ENCODE results near the gene ZNF587.
"Not testable (repeated sequence)": the region's sequence is repeated elsewhere in the genome, so short reads cannot be mapped to it uniquely, and the experiment has no call there.

The ZNF587 gene

DNA sequence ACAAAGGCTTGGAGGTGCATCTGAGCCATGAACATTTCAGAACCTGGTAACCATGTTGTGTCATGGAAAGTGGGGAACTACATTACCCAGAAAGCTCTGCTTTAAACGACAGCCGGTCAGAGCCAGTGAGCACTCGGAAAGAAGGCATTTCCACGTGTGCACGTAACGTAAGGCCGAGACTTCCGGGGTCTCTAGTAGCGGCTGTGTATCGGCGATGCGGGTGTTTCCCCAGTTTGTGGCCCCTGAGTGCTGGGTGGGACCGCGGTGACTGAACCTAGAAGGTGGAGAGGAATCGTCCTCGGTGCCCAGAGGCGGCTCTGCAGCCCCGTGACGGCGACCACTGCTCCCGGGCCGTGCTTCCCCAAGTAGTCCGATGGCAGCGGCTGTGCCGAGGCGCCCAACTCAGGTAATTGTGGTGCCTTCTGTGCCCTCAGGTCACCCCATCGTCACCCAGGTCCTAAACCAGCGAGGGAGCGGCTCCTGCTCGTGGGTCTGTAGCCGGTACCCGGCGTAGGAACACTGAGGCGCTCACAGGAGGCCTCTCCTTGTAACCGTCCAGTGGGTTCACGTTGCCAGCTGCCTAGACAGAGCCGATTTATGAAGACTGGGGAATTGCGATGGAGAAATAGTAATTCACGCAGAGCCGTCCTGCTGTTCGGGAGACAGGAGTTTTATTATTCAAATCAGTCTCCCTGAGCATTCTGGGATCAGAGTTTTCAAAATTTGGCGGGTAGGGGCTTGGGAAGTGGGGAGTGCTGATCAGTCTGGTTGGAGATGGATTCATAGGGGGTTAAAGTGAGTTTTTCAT, at the start of gene ZNF587:
Gene ZNF587 (plus strand): TSS at position 194 of the 808 bp plus-strand sequence. CDS start 180 bp downstream, at position 374.
- DNase-seq (ENCODE audit: low read depth in 2 of 3, low spot score in 1 of 3) = peak; percentile 58 to 68 (median 60)

DNA sequence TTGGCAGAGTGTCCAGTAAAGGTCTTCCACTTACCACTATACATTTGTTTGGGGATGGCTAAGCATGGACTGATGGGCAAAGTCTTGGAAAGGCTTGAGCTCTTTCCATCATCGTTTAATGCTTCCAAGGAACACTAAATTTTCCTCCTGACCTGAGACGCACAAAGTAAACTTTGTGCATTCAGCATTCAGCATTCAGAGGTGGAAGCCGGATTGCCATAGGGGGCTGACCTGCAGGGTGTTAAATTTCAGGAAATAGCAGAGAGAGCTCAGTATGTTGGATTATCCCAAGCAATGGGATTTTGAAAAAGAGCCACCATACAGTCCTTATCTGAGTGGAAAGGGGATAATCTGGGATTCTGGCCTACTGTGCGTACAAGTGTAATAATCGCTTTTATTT, 49.0 kb upstream of the ZNF587 start:
- no peak for DNase-seq (ENCODE audit: low read depth in 2 of 3, low spot score in 1 of 3)

DNA sequence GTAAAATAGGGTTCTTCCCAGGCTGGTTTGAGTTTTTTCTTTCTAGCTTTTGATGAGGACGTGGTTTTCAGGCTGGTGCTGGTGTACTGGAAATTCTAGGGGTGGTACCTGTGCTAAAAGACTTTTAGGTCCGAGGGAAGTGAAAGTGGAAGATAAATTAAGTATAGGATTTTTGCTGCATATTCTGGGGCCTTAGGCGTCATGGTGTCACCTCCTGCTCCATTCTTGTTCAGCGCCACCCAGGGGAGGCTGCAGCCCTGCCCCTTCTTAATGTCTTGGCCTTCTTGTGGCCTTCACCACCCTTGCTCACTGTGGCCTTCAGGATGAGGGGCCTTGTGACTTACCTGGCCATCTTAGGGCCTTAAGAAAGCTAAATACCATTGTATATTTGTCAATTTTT, 47.4 kb upstream of the ZNF587 start:
- no peak for DNase-seq (ENCODE audit: low read depth in 2 of 3, low spot score in 1 of 3)

DNA sequence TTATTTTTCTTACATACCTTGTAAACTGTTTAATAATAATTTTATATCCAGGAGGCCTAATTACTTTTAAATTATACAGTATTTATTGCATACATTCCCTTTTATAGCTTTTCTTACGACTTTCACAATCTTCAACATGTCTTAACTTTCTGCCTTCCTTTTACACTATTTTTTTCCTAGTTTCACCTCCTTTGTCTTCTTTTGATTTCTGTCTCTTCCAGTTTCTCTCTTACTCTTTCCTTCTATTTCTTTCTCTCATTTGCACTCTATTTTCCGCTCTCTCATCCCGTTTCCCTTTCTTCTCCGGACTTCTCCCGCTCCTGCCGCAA, 46.4 kb upstream of the ZNF587 start:
- no peak for DNase-seq (ENCODE audit: low read depth in 2 of 3, low spot score in 1 of 3)

DNA sequence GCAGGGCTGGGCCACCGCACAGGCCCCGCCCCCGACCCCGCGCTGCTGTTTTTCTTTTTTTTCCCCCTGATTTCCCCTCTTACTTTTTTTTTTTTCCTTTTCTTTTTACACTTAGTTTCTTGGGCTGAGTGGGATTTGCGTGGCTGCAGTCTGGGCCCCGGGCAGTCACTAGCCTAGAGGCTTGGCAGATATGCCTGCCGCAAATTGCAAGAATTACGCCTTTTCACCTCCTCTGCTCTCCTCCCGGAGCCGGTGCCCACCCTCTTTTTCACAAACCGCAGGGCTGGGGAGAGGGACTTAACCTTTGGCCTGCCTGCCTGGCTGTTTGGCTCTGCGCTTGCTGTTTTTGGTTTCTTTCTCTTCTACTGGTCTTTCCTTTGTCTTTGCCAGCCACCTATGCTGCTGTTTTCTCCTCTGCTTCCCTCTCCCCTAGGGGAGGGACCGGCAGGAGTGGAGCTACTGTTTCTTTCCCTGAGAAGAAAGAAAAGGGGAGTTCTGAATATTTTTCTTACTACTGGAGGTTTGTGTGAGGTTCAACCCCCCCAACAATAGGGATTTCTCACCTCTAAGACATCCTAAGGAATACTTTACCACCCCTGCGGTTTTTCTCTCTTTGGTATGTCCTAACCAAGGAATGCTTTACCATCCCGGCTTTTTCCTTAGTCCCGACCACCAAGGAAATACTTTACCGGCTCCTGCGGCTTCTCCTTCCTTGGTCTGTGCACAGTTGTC, 45.9 kb upstream of the ZNF587 start:
- DNase-seq (ENCODE audit: low read depth in 2 of 3, low spot score in 1 of 3) = no peak

DNA sequence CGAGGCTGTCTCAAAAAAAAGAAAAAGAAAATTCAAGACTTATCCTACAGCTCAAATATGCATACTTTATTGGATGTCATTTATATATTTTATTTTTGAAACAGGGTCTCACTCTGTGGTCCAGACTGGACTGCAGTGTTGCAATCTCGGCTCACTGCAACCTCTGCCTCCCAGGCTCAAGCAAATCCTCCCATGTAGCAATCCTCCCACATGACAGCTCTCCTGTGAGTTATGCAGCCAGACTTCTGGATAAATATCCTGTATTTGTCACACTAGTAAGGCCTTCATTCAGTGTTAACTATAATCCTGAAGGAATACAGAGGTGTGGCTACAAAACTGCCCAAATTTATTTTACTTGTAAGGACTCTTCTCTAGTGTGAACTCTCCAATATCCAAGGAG, 42.1 kb upstream of the ZNF587 start:
- no peak for DNase-seq (ENCODE audit: low read depth in 2 of 3, low spot score in 1 of 3)

DNA sequence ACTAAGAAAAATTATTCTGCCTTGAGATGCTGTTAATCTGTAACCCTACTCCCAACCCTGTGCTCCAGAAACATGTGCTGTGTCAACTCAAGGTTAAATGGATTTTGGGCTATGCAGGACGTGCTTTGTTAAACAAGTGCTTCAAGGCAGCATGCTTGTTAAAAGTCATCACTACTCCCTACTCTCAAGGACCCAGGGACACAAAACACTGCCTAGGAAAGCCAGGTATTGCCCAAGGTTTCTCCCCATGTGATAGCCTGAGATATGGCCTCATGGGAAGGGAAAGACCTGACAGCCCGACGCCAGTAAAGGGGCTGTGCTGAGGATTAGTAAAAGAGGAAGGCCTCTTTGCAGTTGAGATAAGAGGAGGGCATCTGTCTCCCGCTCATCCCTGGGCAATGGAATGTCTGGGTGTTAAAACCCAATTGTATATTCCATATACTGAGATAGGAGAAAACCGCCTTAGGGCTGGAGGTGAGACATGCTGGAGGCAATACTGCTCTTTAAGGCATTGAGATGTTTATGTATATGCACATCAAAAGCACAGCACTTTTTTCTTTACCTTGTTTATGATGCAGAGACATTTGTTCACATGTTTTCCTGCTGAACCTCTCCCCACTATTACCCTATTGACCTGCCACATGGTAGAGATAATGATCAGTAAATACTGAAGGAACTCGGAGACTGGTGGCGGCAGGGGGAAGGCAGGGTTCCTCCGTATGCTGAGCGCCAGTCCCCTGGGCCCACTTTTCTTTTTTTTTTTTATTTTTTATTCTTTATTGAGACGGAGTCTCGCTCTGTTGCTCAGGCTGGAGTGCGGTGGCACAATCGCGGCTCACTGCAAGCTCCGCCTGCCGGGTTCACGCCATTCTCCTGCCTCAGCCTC, 39.0 kb upstream of the ZNF587 start:
- not testable (repeated sequence) for DNase-seq (ENCODE audit: low read depth in 2 of 3, low spot score in 1 of 3)

DNA sequence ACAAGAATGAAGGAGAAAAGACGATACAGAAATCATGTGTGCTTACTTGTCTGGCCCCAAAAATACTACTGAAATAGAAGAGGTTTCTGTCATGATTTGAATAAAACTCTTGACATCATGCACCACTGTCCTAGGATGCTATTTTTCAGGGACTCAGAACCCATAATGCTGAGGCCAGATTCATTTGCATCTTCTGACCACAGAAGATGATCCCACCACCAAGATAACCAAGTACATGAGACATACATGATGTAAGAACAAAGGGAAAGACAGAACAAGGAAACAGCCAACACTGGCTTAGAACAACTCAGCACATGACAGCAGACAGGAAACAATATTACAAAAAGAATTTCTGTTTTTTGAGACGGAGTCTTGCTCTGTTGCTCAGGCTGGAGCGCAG, 37.4 kb upstream of the ZNF587 start:
- DNase-seq (ENCODE audit: low read depth in 2 of 3, low spot score in 1 of 3) = no peak

DNA sequence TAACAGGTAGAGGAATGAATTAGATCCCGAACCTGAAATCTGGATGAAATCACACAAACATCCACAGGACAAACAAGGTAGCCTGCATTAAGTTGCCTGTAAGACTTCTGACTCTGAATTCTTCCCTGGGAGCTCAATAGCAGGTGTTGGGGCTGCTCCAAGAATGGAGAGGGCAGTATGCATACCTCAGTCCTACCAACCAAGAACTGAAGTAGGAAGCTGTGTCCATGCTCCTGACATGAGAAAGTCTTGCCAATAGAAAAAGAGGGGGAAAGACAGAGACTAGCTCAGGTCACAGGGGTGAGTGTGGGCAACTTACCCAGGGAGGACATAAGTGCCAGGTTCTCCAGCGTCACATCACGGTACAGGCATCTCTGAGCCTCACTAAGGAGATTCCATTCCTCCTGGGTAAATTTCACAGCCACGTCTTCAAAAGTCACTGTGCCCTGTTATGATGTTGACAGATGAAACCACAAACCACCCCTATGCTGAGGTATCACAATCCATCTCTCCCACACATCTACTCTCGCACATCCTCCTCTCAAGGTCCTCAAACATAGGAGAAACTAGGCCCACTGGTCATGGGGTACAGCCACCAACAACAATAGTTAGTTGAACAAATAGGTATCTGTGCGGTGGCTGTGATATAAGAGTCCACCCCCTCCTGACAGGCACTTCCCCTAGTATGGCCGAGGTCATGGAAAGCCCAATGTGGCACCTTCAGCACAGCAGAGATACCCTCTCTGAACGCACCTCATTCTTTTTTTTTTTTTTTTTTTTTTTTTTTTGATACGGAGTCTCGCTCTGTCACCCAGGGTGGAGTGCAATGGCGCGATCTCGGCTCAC, 36.5 kb upstream of the ZNF587 start:
- DNase-seq (ENCODE audit: low read depth in 2 of 3, low spot score in 1 of 3) = not testable (repeated sequence)

DNA sequence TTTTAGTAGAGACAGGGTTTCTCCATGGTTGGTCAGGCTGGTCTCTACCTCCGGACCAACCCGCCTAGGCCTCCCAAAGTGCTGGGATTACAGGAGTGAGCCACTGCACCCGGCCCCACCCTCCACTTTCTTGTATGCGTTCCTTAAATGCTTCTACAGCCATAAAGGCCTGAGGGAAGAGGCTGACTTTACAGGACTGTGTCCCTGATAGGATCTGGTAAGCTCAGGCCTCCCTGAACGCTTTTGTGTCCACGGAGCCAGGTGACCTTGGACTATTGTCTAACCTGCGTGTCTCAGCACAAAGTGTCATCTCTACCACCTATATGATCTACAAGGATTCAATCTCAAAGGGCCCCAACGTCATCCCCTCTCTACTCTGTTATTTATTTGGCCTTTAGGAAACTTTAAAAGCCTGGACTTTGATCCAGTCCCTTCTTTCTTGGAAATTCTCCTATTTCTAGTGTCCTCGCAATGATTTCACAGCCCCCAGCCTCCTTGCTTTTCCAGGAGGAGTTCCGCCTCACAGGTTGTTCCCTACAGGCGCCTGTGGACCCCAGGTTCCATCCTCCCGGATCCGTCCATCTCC, 35.6 kb upstream of the ZNF587 start:
- DNase-seq (ENCODE audit: low read depth in 2 of 3, low spot score in 1 of 3) = no peak

DNA sequence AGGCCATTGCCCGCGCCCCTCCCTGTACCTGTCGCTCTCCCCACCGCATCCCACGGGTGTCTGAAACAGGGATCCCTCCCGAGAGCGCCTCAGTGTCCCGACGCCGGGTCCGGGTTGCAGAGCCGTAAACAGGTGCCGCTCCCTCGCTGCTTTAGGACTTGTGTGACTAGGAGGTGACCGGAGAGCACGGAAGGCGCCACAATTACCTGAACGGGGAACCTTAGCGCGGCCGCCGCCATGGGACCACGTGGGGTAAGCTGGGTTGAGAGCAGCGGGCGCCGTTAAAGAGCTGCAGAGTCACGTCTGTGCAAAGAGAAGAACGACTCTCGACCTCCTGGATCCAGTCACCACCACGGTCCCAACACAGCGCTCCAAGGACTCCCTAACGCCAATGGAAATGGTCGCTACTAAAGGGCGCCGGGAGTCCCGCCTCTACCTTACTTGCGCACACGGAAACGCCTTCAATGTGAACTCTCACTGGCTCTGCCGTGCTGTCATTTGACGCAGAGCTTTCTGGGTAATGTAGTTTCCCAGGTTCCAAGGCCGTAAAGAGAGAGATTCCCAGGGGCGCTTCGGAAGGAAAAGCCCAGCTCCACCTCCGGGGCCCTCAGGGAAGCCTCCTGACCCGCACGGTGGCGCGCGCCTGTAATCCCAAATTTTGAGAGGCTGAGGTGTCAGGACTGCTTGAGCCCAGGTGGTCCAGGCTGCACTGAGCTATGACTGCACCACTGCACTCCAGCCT, 35.0 kb upstream of the ZNF587 start, which contains the start of gene ZNF552:
Gene ZNF552 (minus strand): TSS at position 409 of the 742 bp plus-strand sequence. CDS start 170 bp downstream, at position 239.
- peak; percentile 57 to 64 (median 61) for DNase-seq (ENCODE audit: low read depth in 2 of 3, low spot score in 1 of 3)

DNA sequence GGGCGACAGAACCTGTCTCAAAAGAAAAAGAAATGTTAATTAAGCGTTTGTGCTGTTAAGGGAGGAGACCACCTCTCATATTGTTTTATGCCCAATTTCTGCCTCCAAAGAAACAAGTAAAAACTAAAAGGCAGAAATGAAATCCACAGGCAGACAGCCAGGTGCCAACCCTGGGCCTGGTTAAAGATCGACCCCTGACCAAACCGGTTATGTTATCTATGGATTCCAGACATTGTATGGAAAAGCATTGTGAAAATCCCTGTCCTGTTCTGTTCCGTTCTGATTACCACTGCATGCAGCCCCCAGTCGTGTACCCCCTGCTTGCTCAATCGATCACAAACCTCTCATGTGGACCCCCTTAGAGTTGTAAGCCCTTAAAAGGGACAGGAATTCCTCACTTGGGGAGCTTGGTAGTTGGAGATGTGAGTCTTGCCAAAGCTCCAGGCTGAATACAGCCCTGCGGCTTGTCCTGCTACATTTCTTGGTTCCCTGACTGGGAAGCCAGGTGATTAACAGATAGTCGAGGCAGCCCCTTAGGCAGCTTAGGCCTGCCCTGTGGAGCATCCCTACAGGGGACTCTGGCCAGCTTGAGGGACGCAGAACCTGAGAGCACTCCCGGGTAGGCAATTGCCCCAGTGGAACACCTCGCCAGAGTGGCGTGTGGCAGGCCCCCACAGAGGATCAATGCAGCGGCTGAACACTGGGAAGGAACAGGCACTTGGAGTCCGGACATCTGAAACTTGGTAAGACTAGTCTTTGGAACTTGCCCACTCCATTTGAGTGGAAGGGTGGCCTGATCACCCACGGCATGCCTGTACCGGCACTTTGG, 34.2 kb upstream of the ZNF587 start:
- DNase-seq (ENCODE audit: low read depth in 2 of 3, low spot score in 1 of 3) = no peak

DNA sequence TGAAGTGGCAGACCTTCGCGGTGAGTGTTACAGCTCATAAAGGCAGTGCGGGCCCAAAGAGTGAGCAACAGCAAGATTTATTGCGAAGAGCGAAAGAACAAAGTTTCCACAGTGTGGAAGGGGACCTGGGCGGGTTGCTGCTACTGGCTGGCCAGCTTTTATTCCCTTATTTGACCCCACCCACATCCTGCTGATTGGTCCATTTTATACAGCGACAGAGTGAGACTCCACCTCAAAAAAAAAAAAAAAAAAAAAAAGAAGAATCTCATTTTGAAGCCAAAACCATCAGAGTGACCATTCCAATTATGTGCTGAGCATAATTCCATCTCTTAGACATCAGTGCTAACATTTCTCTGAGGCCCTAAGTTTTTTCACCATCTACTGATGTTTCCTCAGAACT, 33.0 kb upstream of the ZNF587 start:
- no peak for DNase-seq (ENCODE audit: low read depth in 2 of 3, low spot score in 1 of 3)

DNA sequence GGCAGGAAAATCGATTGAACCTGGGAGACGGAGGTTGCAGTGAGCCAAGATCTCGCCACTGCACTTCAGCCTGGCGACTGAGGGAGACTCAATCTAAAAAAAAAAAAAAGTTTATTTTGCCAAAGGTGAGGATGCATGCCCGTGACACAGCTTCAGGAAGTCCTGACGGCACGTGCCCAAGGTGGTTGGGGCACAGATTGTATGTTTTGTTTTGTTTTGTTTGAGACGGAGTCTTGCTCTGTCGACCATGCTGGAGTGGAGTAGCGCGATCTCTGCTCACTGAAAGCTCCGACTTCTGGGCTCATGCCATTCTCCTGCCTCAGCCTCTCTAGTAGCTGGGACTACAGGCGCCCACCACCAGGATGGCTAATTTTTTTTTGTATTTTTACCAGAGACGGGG, 31.7 kb upstream of the ZNF587 start:
- no peak for DNase-seq (ENCODE audit: low read depth in 2 of 3, low spot score in 1 of 3)

DNA sequence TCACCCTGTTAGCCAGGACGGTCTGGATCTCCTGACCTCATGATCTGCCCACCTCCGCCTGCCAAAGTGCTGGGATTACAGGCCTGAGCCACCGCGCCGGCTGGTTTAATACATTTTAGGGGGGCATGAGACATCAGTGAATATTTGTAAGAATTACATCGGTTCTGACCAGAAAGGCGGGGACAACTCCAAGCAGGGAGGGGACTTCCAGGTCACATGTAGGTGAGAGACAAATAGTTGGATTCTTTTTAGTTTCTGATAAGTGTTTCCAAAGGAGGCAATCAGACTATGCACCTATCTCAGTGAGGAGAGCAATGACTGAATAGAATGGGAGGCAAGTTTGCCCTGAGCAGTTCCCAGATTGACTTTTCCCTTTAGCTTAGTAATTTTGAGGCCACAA, 31.3 kb upstream of the ZNF587 start:
- DNase-seq (ENCODE audit: low read depth in 2 of 3, low spot score in 1 of 3) = no peak

DNA sequence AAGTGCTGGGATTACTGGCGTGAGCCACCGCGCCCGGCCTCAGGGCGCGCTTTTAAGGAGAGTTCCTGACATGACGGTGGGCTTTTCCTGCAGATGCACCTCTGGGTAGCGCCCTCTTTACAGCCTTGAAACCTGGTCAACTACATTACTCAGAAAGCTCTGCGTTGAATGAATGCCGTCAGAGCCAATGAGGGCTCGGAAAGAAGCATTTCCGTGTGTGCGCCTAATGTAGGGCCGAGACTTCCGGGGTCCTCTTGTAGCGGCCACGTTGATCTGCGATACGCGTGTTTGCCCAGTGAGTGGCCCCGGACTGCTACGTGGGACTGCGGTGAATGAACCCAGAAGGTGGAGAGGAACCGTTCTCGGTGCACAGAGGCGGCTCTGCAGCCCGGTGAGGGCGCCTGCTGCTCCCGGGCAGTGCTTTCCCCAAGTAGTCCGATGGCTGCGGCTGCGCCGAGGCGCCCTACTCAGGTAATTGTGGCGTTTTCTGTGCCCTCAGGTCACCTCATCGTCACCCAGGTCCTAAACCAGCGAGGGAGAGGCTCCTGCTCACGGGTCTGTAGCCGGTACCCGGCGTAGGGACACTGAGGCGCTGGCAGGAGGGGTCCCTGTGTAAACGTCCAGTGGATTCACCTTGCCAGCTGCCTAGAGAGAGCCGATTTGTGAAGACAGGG, 30.0 kb upstream of the ZNF587 start:
- DNase-seq (ENCODE audit: low read depth in 2 of 3, low spot score in 1 of 3) = peak; percentile 63 to 69 (median 67)

DNA sequence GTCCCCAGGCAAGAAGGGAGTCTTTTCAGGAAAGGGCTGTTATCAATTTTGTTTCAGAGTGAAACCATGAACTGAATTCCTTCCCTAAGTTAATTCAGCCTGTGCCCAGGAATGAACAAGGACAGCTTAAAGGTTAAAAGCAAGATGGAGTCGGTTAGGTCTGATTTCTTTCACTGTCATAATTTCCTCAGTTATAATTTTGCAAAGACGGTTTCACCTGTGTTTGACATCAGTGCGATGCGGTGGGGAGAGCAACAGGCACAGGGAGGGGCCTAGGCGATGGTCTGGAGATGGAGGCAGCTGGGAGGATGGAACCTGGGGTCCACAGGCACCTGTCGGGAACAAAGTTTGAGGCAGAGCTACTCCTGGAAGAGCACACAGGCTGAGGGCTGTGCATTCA, 29.1 kb upstream of the ZNF587 start:
- DNase-seq (ENCODE audit: low read depth in 2 of 3, low spot score in 1 of 3) = no peak

DNA sequence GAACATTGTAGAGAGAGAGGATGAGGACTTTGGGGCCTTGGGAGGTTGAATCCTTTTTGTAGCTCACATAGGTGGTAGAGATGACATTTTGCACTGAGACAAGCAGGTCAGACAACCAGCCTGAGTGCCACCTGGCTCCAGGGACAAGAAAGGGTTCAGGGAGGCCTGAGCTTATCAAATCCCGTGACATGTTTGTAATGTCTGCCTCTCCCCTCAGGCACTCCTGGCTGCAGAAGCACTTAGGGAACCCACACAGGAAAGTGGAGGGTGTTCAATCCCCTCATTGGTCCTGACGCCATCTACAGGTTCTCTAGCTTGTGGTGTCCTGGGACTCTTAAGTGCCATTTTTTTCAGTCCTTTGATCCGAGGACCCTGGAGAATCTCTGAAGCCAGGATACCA, 28.6 kb upstream of the ZNF587 start:
- DNase-seq (ENCODE audit: low read depth in 2 of 3, low spot score in 1 of 3) = not testable (repeated sequence)
